Stomach (tissue), 4 donors: ENCODE data around the gene ACSL4.

Experiments
- CTCF ChIP-seq, 7 experiments: fragments of 450-650 bp in 4 of 7; fragments of 200-600 bp in 3 of 7; sonication (generic) in 3 of 7; IDR thresholded peaks; one replicate each; pipeline ENCODE4 v1.5.1; 2016 to 2019; ENCODE audit warnings: antibody characterized with exemption in 7 of 7, control low read depth in 2 of 7, mild to moderate bottlenecking in 1 of 7
- POLR2A ChIP-seq, 4 donors: fragments of 450-650 bp; IDR thresholded peaks; one replicate each; pipeline ENCODE4 v1.6.1; 2016; ENCODE audit warnings: antibody characterized with exemption in 4 of 4, control low read depth in 2 of 4, mild to moderate bottlenecking in 1 of 4, moderate library complexity in 1 of 4

GRCh38 chrX:109774136-109774535, 41.1 kb upstream of the ACSL4 start:
- no peak for TF ChIP-seq CTCF (IDR thresholded peaks at IDR 0.05)
- no peak for TF ChIP-seq POLR2A (IDR thresholded peaks at IDR 0.05)
